ENCODE results near the gene PDAP1.

DNA sequence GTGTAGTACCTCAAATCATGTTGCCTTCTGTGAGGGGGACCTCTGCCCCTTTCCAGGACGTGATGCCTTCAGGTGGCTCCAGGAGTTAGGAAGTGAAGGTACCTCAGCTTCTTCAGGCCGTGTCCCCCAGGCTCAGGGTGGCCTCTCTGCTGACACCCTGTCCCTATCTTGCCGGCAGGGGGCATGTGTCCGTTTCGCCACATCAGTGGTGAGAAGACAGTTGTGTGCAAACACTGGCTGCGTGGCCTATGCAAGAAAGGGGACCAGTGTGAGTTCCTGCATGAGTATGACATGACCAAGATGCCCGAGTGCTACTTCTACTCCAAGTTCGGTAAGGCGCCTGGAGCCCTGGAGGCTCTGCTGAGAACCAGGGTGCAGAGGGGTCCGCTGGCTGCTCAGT is 39.5 kb upstream of the PDAP1 start:
- no peak for TF ChIP-seq GATA3 (IDR thresholded peaks at IDR 0.05; ENCODE audit: low read depth, low read length)
- no peak for TF ChIP-seq GATA2 (IDR thresholded peaks at IDR 0.05; ENCODE audit: low read depth, low read length)

Data from SH-SY5Y (cell line).